Testis (tissue), 2 donors: Measurements from ENCODE around the gene SLC34A1.

Source experiments
- CTCF ChIP-seq, 3 experiments: fragments of 450-650 bp in 2 of 3; fragments of 200-600 bp in 1 of 3; sonication (generic) in 1 of 3; IDR thresholded peaks; one replicate each; pipeline ENCODE4 v1.5.1; 2016 to 2019; ENCODE audit warnings: antibody characterized with exemption in 3 of 3, mild to moderate bottlenecking in 2 of 3, moderate library complexity in 1 of 3
- POLR2A ChIP-seq: fragments of 450-650 bp; IDR thresholded peaks from one replicate; pipeline ENCODE4 v1.6.1; 2017; ENCODE audit warnings: antibody characterized with exemption, mild to moderate bottlenecking, moderate library complexity

GRCh38 chr5:177372034-177372896 lies 12.0 kb upstream of the SLC34A1 start:
- TF ChIP-seq CTCF (IDR thresholded peaks at IDR 0.05) (no peak), POLR2A (no peak)
